GM21528 (cell line): ENCODE measurements around the gene CRYBG1.
"Not testable (repeated sequence)": the region's sequence is repeated elsewhere in the genome, so short reads cannot be mapped to it uniquely, and the experiment has no call there.

Experiments
- ATAC-seq: cut with Tn5 transposase; IDR thresholded peaks from one replicate; pipeline ENCODE4 v1.9.1; 2021; ENCODE audit warnings: mild to moderate bottlenecking, moderate library complexity; ENCODE audit not compliant: unreplicated experiment, low FRiP score

Gene CRYBG1

GRCh38 chr6:106572436-106572835, 211.9 kb downstream of the CRYBG1 start:
- no peak for ATAC-seq

GRCh38 chr6:106572875-106573585, 212.5 kb downstream of the CRYBG1 start:
- ATAC-seq = no peak

- ATAC-seq = no peak
Observed at GRCh38 chr6:106574741-106575458, 214.4 kb downstream of the CRYBG1 start.

DNA sequence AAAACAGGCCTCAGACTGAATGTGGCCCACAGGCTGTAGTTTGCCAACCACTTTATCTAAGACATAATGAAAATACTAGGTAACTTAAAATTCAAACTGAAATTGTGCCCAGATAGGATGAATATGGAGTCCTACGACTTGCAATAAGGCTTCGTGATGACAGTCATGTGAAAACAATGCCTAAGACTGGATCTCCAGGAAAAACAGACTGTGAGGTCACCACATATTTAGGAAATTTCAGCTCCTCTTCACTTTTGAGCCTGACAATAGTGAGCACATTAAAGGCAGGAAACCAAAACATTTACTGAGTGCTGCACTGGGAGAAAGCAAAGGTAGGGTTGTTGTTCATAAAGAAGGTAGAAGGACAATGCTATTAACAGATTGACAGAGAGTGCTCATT, 218.8 kb downstream of the CRYBG1 start:
- ATAC-seq = no peak

GRCh38 chr6:106581468-106581867, 221.0 kb downstream of the CRYBG1 start:
- ATAC-seq = no peak

DNA sequence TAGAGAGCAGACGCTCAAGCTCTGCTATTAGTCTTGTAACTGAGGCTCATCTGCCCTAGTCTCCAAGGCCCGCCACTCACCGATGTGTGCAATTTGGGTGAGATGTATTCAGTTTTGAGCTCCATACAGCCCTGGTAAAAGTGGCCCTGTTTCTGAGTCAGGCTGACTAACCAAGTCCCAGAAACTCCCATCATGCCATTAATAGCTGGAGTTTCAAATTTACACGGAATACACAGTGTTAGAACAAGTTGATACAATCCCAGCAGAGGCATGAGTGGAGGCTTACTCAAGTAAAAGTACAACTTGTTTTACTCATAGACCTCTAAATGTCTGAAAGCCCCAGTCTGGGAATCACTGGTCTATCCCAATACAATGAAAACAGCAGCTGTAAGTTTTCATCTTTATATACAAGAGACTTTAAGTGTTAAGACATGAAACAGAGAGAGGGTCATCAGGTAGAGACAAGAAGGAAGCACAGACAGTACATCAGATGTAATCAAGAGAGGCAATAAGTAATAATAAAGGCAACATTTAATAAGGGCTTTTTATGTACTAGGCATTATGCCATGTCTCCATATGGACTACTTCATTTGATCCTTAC, 226.4 kb downstream of the CRYBG1 start:
- no peak for ATAC-seq

DNA sequence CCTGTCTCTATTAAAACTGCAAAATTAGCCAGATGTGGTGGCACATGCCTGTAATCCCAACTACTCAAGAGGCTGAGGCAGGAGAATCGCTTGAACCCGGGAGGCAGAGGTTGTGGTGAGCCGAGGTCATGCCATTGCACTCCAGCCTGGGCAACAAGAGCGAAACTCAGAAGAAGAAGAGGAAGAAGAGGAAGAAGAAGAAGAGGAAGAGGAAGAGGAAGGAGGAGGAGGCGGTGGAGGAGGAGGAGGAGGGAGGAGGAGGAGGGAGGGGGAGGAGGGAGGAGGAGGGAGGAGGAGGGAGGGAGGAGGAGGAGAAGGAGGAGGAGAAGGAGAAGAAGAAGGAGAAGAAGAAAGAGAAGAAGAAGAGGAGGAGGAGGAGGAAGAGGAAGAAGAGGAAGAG, 228.4 kb downstream of the CRYBG1 start:
- not testable (repeated sequence) for ATAC-seq

DNA sequence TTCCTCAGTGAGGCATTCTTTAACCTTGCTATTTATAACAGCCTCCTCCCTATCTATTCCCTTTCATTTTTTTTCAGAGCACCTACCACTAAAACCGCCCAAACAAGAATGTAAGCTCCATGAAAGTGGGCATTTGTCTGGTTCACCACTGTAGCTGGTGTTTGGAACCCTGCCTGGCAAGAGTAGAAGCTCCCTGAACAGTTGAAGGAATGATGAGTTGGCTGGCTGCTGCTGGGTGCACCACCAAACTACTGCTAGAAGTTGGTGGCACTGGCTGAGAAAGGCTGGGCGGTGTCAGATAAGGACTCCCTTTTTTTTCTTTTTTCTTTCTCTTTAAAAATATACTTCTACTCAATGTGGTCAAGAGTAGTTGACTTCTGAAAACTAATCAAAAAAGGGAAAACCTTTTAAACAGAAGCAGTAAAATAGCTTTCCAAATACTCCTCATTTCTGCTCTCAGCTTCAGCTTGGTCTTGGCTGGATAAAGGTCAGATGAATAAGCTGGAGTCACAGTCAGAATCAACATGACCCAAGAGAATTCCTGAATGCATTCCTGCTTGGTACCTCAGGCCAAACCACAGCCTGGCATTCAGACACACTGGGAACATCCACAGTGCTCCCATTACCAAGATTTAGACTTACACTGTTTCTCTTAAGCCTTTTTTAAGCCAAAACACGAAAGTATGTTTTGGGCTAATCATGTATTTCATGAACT, 230.8 kb downstream of the CRYBG1 start:
- ATAC-seq = no peak

GRCh38 chr6:106599440-106599839, 238.9 kb downstream of the CRYBG1 start:
- no peak for ATAC-seq

DNA sequence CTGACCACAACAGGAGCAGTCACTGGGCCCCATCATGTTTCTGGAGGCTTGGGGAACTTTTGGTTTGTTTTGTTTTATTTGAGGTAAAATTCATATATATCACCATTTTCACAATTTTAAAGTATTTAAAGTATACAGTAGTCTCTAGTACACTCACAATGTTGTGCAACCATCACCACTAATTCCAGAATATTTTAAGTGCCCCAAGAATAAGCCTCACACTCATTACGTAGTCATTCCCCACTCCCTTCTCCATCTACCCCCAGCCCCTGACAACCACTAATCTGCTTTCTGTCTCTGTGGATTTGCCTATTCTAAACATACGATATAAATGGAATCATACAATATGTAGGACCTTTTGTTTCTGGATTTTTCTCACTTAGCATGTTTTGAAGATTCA, 239.8 kb downstream of the CRYBG1 start:
- ATAC-seq = no peak

DNA sequence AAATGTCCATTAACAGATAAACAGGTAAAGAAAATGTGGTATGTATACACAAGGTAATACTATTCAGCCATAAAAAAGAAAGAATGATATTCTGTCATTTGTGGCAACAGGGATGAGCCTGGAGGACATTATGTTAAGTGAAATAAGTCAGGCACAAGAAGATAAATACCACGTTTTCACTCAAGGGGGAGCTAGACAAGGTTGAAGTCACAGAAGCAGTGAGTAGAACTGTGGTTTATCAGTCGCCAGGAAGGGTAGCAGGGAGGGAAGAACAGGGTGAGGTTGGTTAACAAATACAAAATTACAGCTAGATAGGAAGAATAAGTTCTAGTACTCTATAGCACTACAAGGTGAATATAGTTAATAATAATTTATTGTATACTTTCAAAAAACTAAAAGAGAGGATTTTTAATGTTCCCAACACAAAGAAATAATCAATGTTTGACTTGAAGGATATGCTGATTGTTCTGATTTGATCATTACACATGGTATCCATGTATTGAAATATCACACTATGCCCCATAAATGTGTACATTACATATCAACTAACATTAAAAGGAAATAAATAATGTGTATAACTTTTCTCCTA, 247.7 kb downstream of the CRYBG1 start:
- ATAC-seq = no peak

DNA sequence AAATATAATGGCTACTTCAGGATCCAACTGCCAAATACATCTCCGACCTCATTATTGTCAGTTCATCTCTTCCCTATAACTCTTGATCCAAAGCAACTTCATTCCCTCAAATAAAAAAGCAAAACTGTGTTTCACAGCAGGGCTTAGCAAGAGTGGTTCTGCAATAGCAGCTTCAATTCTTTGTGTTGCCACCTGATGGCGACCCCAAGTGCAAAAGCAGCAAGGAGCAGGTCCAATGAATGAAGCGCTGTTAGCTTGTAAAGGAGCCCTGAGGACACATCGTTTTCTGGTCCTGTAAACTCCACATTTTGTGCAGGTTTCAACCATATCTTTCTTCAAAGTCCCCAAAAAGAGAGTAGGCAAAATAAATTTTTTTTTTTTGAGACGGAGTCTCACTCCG, 249.2 kb downstream of the CRYBG1 start:
- ATAC-seq = no peak

DNA sequence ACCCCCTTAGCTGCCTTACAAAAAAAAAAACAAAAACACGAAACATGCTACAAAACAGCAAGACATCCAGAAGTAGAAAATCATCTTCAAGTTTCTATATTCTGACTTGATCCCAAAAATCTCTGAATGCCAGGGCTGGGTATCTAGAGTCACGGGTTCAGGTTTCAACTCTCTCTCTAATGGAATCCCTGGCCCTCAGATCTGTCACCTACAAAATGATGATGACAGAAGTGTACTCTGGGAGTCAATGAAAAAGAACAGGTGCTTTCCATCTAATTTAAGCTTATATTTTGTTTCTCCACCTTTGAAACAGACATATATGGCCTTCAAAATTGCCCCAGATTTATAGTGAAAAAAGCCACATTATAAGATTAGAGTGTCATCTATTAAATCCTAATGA, 250.5 kb downstream of the CRYBG1 start:
- no peak for ATAC-seq

GRCh38 chr6:106612671-106613416, 252.3 kb downstream of the CRYBG1 start:
- ATAC-seq = no peak

DNA sequence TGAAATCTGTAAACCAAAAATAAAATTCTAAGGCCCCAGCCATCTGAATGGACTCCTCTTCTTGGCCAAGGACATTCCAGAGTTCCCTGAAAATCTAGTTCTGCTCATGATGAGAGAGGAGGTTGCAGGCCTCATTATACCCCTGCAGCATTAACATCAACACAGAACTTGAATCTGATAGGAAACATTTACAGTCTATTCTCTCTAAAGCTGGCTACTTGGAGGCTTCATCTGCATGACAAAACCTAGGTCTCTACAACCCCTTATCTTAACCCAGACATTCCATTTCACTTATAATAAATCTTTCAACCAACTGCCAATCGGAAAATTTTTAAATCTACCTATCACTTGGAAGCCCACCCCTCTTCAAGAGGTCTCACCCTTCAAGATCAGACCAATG, 253.1 kb downstream of the CRYBG1 start:
- no peak for ATAC-seq

- ATAC-seq = no peak
Observed at GRCh38 chr6:106614166-106614565, 253.6 kb downstream of the CRYBG1 start.

DNA sequence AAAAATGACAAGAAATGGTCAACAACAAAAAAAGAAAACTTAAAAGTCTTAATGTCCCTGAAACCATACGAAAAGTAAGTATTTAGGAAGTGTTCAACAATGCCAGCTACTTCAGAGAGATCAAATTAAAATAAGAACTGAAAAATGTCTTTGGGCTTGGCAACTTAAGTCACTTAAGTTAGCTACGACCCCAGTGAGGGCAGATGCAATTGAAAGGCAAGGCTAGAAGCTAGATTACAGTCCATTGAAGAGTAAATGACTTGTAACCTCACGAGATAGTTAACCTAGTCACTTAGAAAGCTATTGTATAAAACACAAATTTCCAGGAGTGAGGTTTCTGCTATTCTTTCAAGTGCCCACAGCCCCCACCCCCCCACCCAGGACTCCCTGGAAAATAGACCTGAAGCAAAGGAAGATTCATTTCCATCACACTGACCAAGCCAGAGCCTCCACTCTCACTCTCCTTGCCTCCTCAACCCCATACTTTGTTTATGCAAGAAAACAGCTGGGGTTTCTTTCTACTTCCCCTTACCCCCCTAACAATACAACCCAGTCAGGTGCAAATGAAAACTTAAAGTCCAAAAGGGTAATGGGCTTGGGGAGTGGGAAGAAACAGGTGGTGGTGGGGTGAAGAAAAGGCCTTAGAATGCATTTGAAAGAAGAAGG, 254.2 kb downstream of the CRYBG1 start:
- no peak for ATAC-seq

DNA sequence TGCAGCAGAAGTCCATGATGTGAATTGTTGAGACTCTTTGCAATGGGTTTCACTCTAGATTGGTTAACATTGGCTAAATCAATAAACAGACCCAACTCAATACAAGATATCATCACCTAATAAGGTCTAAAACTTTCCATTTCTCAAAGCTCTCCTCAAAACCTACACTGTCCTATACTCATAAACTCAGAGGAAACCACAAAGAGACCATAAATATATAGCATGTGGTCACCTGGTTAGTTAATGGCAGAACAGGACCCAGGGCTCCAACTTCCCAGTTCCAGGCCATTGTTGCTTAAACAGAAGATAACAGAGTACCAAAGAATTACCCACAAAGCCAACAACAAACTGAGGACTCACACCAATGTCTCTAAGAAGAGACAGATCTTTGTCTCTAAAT, 256.8 kb downstream of the CRYBG1 start:
- ATAC-seq = peak; percentile 86

DNA sequence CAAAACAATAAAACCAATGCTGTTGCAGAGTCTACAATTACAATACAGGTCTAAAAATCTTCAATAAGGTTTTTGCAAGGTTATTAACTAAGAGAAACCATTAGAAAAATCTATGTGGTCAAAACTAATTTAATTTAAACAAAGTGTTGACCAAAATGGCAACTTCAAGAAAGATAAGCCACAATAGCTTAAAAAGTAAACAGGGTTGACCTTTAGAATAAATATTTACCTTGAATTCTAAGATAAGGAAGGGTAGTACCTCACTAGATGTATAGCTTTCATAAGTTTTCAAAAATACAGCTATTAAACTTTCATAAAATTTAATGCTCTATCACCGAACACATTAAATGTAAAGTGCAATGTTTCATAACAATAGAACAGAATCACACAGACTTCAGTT, 257.3 kb downstream of the CRYBG1 start:
- ATAC-seq = no peak

GRCh38 chr6:106618324-106618723, 257.8 kb downstream of the CRYBG1 start:
- no peak for ATAC-seq
